GM12878 (cell line): ENCODE data around the gene SERPINB4.

ENCODE experiments used
- CBX3 ChIP-seq: fragments of 200-600 bp; sonication (generic); IDR thresholded peaks from 2 replicates; pipeline ENCODE4 v1.6.1; 2016; ENCODE audit warnings: low read depth, borderline replicate concordance
- CTCF ChIP-seq, 3 experiments: IDR thresholded peaks in 2 of 3; conservative IDR thresholded peaks in 1 of 3; 2 replicates each; pipeline ENCODE4 v1.5.1; 2011; ENCODE audit warnings: low read depth in 3 of 3, low read length in 3 of 3, mild to moderate bottlenecking in 3 of 3, control low read depth in 2 of 3, moderate library complexity in 2 of 3, inconsistent platforms in 1 of 3, mixed read lengths in 1 of 3; ENCODE audit not compliant: control insufficient read depth in 2 of 3, insufficient read depth in 1 of 3; ENCODE audit errors: extremely low read depth in 1 of 3
- EED ChIP-seq: sonication (generic); IDR thresholded peaks from 2 replicates; pipeline ENCODE4 v1.6.1; 2016; ENCODE audit warnings: antibody characterized with exemption, low read depth
- EZH2 ChIP-seq: IDR thresholded peaks from 2 replicates; pipeline ENCODE4 v1.6.1; 2012; ENCODE audit warnings: low read depth, mild to moderate bottlenecking, control low read depth, inconsistent platforms, low read length, borderline replicate concordance; ENCODE audit not compliant: control insufficient read depth
- FOS ChIP-seq: IDR thresholded peaks from 3 replicates; pipeline ENCODE4 v1.6.1; 2011; ENCODE audit warnings: borderline replicate concordance; ENCODE audit not compliant: insufficient read length; ENCODE audit errors: extremely low read depth
- GABPA ChIP-seq: IDR thresholded peaks from 2 replicates; pipeline ENCODE4 v1.6.1; 2014; ENCODE audit warnings: antibody characterized with exemption, low read depth, mild to moderate bottlenecking, inconsistent platforms
- POLR2A ChIP-seq: IDR thresholded peaks from 2 replicates; pipeline ENCODE4 v1.6.1; 2011; ENCODE audit warnings: low read depth, mild to moderate bottlenecking, low read length
- USF2 ChIP-seq: IDR thresholded peaks from 2 replicates; pipeline ENCODE4 v1.6.1; 2011; ENCODE audit warnings: low read depth, low read length, improper control_type of control experiment, borderline replicate concordance
- ZNF24 ChIP-seq: fragments of 450-650 bp; IDR thresholded peaks from 2 replicates; pipeline ENCODE4 v1.6.1; 2017; ENCODE audit warnings: antibody characterized with exemption, mild to moderate bottlenecking
- ZNF274 ChIP-seq: IDR thresholded peaks from one replicate; pipeline ENCODE4 v1.8.0; 2011; ENCODE audit not compliant: insufficient read length, insufficient read depth

GRCh38 chr18:63590373-63590772 is 53.7 kb downstream of the SERPINB4 start:
- TF ChIP-seq EED (no peak), FOS (no peak), CTCF (IDR thresholded peaks at IDR 0.05 in 2 of 3, conservative IDR thresholded peaks at IDR 0.05 in 1 of 3; ENCODE audit: control insufficient read depth in 2 of 3, extremely low read depth in 1 of 3, insufficient read depth in 1 of 3, low read depth in 3 of 3, low read length in 3 of 3) (no peak), POLR2A (no peak), ZNF274 (no peak), USF2 (no peak), GABPA (no peak), EZH2 (no peak), ZNF24 (no peak), CBX3 (no peak)
